GM21390 (cell line): ENCODE data around the gene CELSR2.
"Not testable (repeated sequence)": the region's sequence is repeated elsewhere in the genome, so short reads cannot be mapped to it uniquely, and the experiment has no call there.

Experiments used
- ATAC-seq: cut with Tn5 transposase; IDR thresholded peaks from one replicate; pipeline ENCODE4 v1.9.1; 2021; ENCODE audit not compliant: unreplicated experiment

CELSR2 gene

GRCh38 chr1:109248797-109249629 lies at the start of gene CELSR2:
Gene CELSR2 (plus strand): TSS chr1:109249539. CDS start chr1:109250080, 541 bp downstream.
- ATAC-seq = peak; percentile 81

GRCh38 chr1:109199710-109200109 lies 49.6 kb upstream of the CELSR2 start:
- no peak for ATAC-seq

GRCh38 chr1:109201123-109201703 lies 48.1 kb upstream of the CELSR2 start:
- no peak for ATAC-seq

- no peak for ATAC-seq
These were observed 44.9 kb upstream of the CELSR2 start for GRCh38 chr1:109204484-109204883.

GRCh38 chr1:109206339-109206738 lies 43.0 kb upstream of the CELSR2 start:
- no peak for ATAC-seq

GRCh38 chr1:109207467-109208103 lies 41.8 kb upstream of the CELSR2 start:
- ATAC-seq = no peak

- ATAC-seq = no peak
These were observed 40.9 kb upstream of the CELSR2 start for GRCh38 chr1:109208394-109208793.

- no peak for ATAC-seq
These were observed 40.4 kb upstream of the CELSR2 start for GRCh38 chr1:109208836-109209463.

- no peak for ATAC-seq
These were observed 39.3 kb upstream of the CELSR2 start for GRCh38 chr1:109210058-109210457.

GRCh38 chr1:109213345-109213823 lies 36.0 kb upstream of the CELSR2 start:
- peak; percentile 15 for ATAC-seq

GRCh38 chr1:109213824-109214693 lies 35.3 kb upstream of the CELSR2 start, which contains the start of gene SARS1:
Gene SARS1 (plus strand): TSS chr1:109213918. CDS start chr1:109213993, 75 bp downstream.
- ATAC-seq = peak; percentile 76

- ATAC-seq = no peak
These were observed 34.4 kb upstream of the CELSR2 start for GRCh38 chr1:109214695-109215623.

GRCh38 chr1:109216662-109217061 lies 32.7 kb upstream of the CELSR2 start:
- no peak for ATAC-seq

- no peak for ATAC-seq
These were observed 30.8 kb upstream of the CELSR2 start for GRCh38 chr1:109218516-109218915.

GRCh38 chr1:109221201-109221600 lies 28.1 kb upstream of the CELSR2 start:
- ATAC-seq = not testable (repeated sequence)

GRCh38 chr1:109225308-109225707 lies 24.0 kb upstream of the CELSR2 start:
- ATAC-seq = no peak

- no peak for ATAC-seq
These were observed 23.5 kb upstream of the CELSR2 start for GRCh38 chr1:109225711-109226445.

GRCh38 chr1:109228167-109228566 lies 21.2 kb upstream of the CELSR2 start:
- no peak for ATAC-seq
